Epidermal melanocyte (primary cell): ENCODE measurements around the gene CDKAL1.

Experiments
- DNase-seq: peaks from one replicate; pipeline ENCODE4 v3.0.0; 2011; ENCODE audit warnings: low spot score; ENCODE audit not compliant: insufficient read length

Gene CDKAL1

GRCh38 chr6:20673458-20673857 is 139.2 kb downstream of the CDKAL1 start:
- no peak for DNase-seq

GRCh38 chr6:20674664-20675063 is 140.4 kb downstream of the CDKAL1 start:
- no peak for DNase-seq

GRCh38 chr6:20678831-20679352 is 144.6 kb downstream of the CDKAL1 start:
- no peak for DNase-seq

GRCh38 chr6:20680697-20681165 is 146.5 kb downstream of the CDKAL1 start:
- DNase-seq: peak; percentile 57

- DNase-seq: no peak
Measured at GRCh38 chr6:20681243-20681684, 147.0 kb downstream of the CDKAL1 start.

GRCh38 chr6:20684474-20684873 is 150.2 kb downstream of the CDKAL1 start:
- DNase-seq: no peak

- DNase-seq: no peak
Measured at GRCh38 chr6:20686142-20686541, 151.9 kb downstream of the CDKAL1 start.

GRCh38 chr6:20687494-20687893 is 153.2 kb downstream of the CDKAL1 start:
- DNase-seq: no peak

GRCh38 chr6:20688710-20689500 is 154.6 kb downstream of the CDKAL1 start:
- no peak for DNase-seq

- DNase-seq: no peak
Measured at GRCh38 chr6:20691185-20691584, 156.9 kb downstream of the CDKAL1 start.

GRCh38 chr6:20692023-20692422 is 157.8 kb downstream of the CDKAL1 start:
- no peak for DNase-seq

GRCh38 chr6:20693466-20694063 is 159.3 kb downstream of the CDKAL1 start:
- DNase-seq: no peak

- DNase-seq: no peak
Measured at GRCh38 chr6:20696676-20697075, 162.4 kb downstream of the CDKAL1 start.

- DNase-seq: no peak
Measured at GRCh38 chr6:20698675-20699074, 164.4 kb downstream of the CDKAL1 start.

GRCh38 chr6:20699402-20699801 is 165.1 kb downstream of the CDKAL1 start:
- DNase-seq: no peak

GRCh38 chr6:20700375-20700774 is 166.1 kb downstream of the CDKAL1 start:
- no peak for DNase-seq

- DNase-seq: no peak
Measured at GRCh38 chr6:20702366-20702765, 168.1 kb downstream of the CDKAL1 start.

- no peak for DNase-seq
Measured at GRCh38 chr6:20703049-20703448, 168.8 kb downstream of the CDKAL1 start.

GRCh38 chr6:20704325-20705025 is 170.2 kb downstream of the CDKAL1 start:
- DNase-seq: no peak

GRCh38 chr6:20705741-20706140 is 171.5 kb downstream of the CDKAL1 start:
- DNase-seq: no peak

GRCh38 chr6:20706238-20706938 is 172.1 kb downstream of the CDKAL1 start:
- DNase-seq: no peak
